ENCODE measurements around the gene OR6A2. TPM values are rescaled to one million over a fixed set of nuclear protein-coding genes. Genes with fewer than 3 reads are reported as not detected.

OR6A2 gene
- total and polyA plus RNA-seq, 2 of the 8 experiments (the other 6 are each of a cell fraction or from before 2014, with no cell fraction given): 0.14 to 0.20 TPM

- Histone ChIP-seq H3K9me3 (ENCODE audit: insufficient read depth in 2 of 2, low read depth in 1 of 2, low read length in 1 of 2) (no peaks in the 10 kb centered on the region), H3K14ac (ENCODE audit: insufficient read length) (no peak overlapping the region), H3K9ac (replicated peaks in 1 of 4; ENCODE audit: extremely low read depth in 1 of 4, low read depth in 3 of 4, low read length in 3 of 4) (no peak overlapping the region), H2BK15ac (ENCODE audit: low read length) (no peak overlapping the region), H3K23me2 (ENCODE audit: low read depth, low read length) (no peaks in the 10 kb centered on the region), H4K20me1 (replicated peaks in 1 of 2; ENCODE audit: control insufficient read depth in 1 of 2, insufficient read depth in 2 of 2, low read length in 2 of 2) (no peaks in the 10 kb centered on the region), H4K5ac (ENCODE audit: insufficient read length, low read depth, low read length) (no peak overlapping the region), H3K4me2 (ENCODE audit: insufficient read depth in 1 of 2, low read depth in 2 of 2, low read length in 2 of 2) (no peak overlapping the region), H3K36me3 (ENCODE audit: control insufficient read depth in 2 of 4, insufficient read depth in 4 of 4, low read length in 3 of 4) (no peaks in the 10 kb centered on the region), H3K27me3 (replicated peaks in 1 of 4; ENCODE audit: control insufficient read depth in 3 of 4, extremely low read depth in 1 of 4, insufficient read depth in 3 of 4, low read length in 3 of 4) (no peaks in the 10 kb centered on the region), H3K4ac (replicated peaks; ENCODE audit: insufficient read length, low read depth, low read length) (no peak overlapping the region), H2AFZ (ENCODE audit: low read length) (no peak overlapping the region), H4K91ac (replicated peaks; ENCODE audit: insufficient read length, low read length) (no peak overlapping the region), H3K27ac (ENCODE audit: low read depth, low read length) (no peak overlapping the region), H3K79me2 (ENCODE audit: control insufficient read depth in 1 of 2, insufficient read depth in 2 of 2, low read length in 2 of 2) (no peaks in the 10 kb centered on the region), H4K8ac (ENCODE audit: extremely low read depth, insufficient read depth, low read length) (no peak overlapping the region), H2AK5ac (ENCODE audit: low read depth, low read length) (no peak overlapping the region), H2BK5ac (ENCODE audit: low read depth, low read length) (no peak overlapping the region), H3K4me3 (ENCODE audit: extremely low read depth in 1 of 4, insufficient read depth in 2 of 4, low read depth in 3 of 4, low read length in 4 of 4) (no peak overlapping the region), H3K23ac (ENCODE audit: insufficient read length) (no peak overlapping the region), H2BK12ac (ENCODE audit: low read depth, low read length) (no peak overlapping the region), H3K18ac (ENCODE audit: extremely low read depth, low read length) (no peak overlapping the region), H3K79me1 (ENCODE audit: low read depth, low read length) (no peaks in the 10 kb centered on the region), H2BK20ac (ENCODE audit: low read length) (no peak overlapping the region), H3K4me1 (replicated peaks in 1 of 4; ENCODE audit: control insufficient read depth in 3 of 4, insufficient read depth in 4 of 4, low read length in 3 of 4) (no peaks in the 10 kb centered on the region), H2BK120ac (replicated peaks; ENCODE audit: low read depth, low read length) (no peak overlapping the region), H3K56ac (replicated peaks; ENCODE audit: insufficient read length, low read depth, low read length) (no peak overlapping the region)
- WGBS, 2 experiments (ENCODE audit: extremely low coverage in 1 of 2, insufficient coverage in 1 of 2, insufficient read length in 1 of 2, insufficient replicate concordance in 2 of 2, low coverage in 1 of 2, low lambda C conversion rate in 2 of 2, missing lambda C conversion rate in 1 of 2): 47% methylated on average over 2 of the region's 2 CpGs; no CpG with 5 or more reads in 1 of the 2 experiments
- ChIA-PET CTCF (ENCODE audit: partially characterized antibody) (interaction anchor here (0.7 to 8.4 kb wide), 17 partner anchors 8 to 521 kb away, joined by 3 to 110 read pairs (median 5); partner anchors contain the start of genes OR2AG1 and OR2AG2), POLR2A (ENCODE audit: partially characterized antibody) (no interaction called here)
- peak; percentile 79 for FAIRE-seq
- peak in 1 of 2 experiments; percentile 48 for DNase-seq (ENCODE audit: low read depth in 1 of 2, low spot score in 2 of 2)
- TF ChIP-seq TEAD4 (IDR thresholded peaks at IDR 0.05; ENCODE audit: low read depth, low read length) (no peak), RBBP5 (IDR thresholded peaks at IDR 0.05; ENCODE audit: borderline replicate concordance, low read depth, low read length) (no peak), BACH1 (IDR thresholded peaks at IDR 0.05; ENCODE audit: low read length) (no peak), POU5F1 (IDR thresholded peaks at IDR 0.05; ENCODE audit: low read depth, low read length) (no peak), TAF1 (IDR thresholded peaks at IDR 0.05; ENCODE audit: low read depth, low read length) (no peak), EZH2 (IDR thresholded peaks at IDR 0.05; ENCODE audit: low read depth, low read length, severe bottlenecking) (no peak), BCL11A (IDR thresholded peaks at IDR 0.05; ENCODE audit: low read depth in 2 of 2, low read length in 2 of 2) (no peak), ZNF274 (IDR thresholded peaks at IDR 0.05; ENCODE audit: borderline replicate concordance, extremely low read depth, low read length) (no peak), ASH2L (IDR thresholded peaks at IDR 0.05; ENCODE audit: low read length) (no peak), CTCF (IDR thresholded peaks at IDR 0.05; ENCODE audit: control extremely low read depth in 1 of 3, insufficient read depth in 1 of 3, low read depth in 1 of 3, low read length in 3 of 3) (peak; percentile 10 to 81 (median 77)), SUZ12 (IDR thresholded peaks at IDR 0.05; ENCODE audit: low read length) (no peak), CEBPB (IDR thresholded peaks at IDR 0.05; ENCODE audit: low read depth, low read length) (no peak)
Observed at GRCh38 chr11:6757373-6757967, 42.0 kb downstream of the OR6A2 start.

Measured in H1 (cell line).